Renal pelvis (tissue), 4 donors: Measurements from ENCODE around the gene CPZ. TPM values are rescaled to one million over a fixed set of nuclear protein-coding genes. Genes with fewer than 3 reads are reported as not detected.
"Not testable (repeated sequence)": the region's sequence is repeated elsewhere in the genome, so short reads cannot be mapped to it uniquely, and the experiment has no call there.

Experiments
- DNase-seq: peaks from one replicate; pipeline ENCODE4 v3.0.0-alpha.2; 2013
- polyA plus RNA-seq, 3 donors: library from polyadenylated mRNA; unstranded; fragments of 120-200 nt; gene quantifications; one replicate each; pipeline ENCODE4 v1.2.1, GENCODE V29; 2013; ENCODE audit not compliant: insufficient read length in 3 of 3

Gene CPZ
- polyA plus RNA-seq, 3 donors: 20.5 to 25.2 (median 21.5) TPM

GRCh38 chr4:8554555-8555100, 37.9 kb upstream of the CPZ start:
- no peak for DNase-seq

GRCh38 chr4:8555716-8556115, 36.8 kb upstream of the CPZ start:
- DNase-seq: no peak

DNA sequence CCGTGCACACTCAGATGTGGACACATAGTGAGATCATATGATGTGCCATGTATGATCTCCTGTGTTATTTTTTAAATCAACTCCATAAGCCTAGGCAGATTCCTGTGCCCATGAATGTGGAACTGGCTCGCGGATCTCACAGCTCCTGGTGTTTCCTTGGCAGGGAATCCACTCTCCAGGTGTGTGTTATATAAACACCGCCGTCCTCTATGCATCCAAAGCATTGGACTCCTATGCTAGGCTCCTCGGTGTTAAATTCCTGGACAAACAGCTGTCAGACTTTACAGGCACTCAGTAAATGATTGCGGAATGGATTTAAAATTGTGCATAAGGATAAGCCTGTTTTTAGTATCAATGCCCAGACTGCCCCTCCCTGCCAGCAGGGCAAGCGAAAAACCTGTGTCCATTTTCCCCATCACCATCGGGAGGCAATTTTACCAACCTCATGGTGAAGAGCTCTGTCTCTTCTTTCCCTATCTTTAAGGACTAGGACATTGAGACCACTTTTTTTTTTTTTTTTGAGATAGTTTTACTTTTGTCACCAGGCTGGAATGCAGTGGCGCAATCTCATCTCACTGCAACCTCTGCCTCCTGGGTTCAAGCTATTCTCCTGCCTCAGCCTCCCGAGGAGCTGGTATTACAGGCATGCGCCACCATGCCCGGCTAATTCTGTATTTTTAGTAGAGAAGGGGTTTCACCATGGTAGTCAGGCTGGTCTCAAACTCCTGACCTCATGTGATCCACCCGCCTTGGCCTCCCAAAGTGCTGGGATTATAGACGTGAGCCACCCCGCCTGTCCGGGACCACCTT, 36.0 kb upstream of the CPZ start:
- no peak for DNase-seq

DNA sequence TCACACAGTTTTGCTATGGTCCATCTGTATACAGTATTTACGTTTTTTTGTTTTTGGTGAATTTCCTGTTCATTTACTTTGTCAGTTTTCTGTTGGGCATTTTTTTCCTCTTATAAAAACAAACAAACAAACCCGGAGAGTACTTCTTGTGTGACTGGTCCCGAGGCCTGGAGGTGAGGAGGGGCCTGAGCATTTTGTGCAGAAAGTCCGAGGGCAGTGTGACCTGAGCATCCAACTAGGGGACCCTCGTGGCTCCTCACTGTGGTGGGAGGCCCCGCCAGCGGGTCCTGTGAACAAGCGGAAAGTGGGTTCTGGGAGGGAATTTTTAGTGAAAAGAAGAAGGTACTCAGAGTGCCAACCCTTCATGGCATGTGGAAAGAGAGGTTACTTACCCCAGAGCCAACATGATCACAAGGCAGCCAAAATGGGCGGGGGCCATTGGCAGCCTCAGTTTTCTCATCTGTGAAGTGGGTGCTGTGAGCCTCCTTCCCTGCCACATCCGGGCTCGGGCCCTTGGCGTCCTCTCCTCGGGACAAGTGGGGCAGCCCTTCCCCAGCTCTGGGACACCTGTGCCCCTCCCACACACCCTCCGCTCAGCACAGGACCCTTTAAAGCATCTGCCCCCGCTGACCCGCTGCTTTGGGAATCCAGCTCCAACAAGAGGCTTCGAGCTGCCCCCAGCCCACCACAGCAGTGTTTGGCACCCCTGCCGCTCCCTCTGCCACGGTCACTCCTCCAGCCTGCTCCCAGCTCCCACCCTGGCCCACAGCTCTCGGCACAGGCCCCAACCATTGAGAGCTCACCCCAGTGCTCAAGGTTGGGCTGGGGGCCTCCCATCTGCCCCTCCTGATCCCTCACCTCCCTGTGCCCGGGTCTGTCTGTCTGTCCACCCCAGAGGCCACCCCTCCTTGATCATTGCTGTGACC, 35.2 kb upstream of the CPZ start:
- DNase-seq: no peak

- DNase-seq: no peak
Measured at GRCh38 chr4:8558080-8558960, 34.2 kb upstream of the CPZ start.

DNA sequence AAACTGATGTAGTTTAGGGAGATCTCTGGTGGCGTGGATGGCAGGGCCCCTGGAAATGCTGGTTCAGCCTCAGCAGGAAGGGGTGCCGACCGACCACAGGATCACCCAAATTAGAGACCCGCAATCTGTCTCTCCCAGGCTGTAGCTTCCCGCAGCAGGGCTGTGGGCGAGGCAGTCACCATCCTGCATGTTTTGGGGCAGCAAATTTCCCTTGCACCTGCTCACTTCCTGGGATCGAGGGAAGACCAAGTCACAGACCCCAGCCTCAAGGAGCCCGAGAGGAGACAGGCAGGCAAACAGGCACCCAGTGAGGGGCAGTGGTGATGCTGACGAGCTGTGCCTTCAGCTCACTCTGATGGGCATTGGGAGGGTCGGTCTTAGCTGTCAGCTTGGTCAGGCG, 33.6 kb upstream of the CPZ start:
- DNase-seq: no peak

DNA sequence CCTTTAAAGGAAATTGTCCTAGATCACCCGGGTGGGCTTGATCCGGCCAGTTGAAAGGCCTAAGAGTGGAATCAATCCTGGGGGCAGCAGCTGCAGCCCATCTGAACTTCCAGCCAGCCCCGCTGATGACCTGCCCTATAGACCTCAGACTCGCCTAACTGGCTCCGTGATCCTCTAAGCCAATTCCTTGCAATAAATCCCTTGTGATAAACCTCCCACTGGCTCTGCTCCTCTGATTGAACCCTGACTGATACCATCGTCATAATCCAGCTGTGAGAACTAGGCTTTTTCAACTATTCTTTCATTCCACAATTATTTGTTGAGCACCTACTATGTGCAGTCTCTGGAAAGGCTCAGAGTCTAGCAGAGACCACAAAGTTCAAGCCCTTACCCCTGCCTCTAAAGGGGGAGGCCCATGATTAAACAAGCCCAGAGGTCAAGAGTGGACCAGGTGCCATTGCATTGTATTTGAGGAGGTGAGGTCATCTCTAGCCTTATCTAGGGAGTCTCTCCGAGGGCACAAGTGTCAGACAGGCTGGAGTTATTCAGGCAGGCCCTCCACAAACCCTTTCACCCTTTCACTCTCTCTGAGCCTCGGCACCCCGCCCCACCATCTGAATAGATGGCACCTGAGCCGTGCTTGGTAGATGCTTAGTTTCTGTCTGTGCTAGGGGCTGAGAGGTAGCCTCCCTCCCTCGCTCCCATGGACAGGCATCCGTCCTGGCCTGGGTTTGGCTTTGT, 32.9 kb upstream of the CPZ start:
- no peak for DNase-seq

- DNase-seq: no peak
Measured at GRCh38 chr4:8560265-8561047, 32.1 kb upstream of the CPZ start.

DNA sequence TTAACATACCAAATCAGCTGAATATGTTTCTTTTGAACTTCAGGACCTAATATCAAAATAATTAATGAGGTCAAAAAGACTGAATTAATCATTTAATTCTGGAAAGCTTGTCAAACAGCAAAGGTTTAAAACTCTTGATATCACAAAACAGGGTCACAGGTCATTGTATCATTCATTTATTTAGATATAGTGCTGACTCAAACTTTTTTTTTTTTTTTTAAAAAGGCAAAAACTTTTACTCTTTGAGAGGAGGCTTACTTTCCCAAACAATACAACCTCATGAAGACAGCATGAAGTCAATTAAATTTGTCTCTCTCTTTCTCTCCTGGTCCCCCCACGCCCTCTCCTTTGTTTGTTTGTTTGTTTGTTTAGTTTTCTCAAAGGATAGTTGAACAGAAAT, 28.0 kb upstream of the CPZ start:
- DNase-seq: no peak

DNA sequence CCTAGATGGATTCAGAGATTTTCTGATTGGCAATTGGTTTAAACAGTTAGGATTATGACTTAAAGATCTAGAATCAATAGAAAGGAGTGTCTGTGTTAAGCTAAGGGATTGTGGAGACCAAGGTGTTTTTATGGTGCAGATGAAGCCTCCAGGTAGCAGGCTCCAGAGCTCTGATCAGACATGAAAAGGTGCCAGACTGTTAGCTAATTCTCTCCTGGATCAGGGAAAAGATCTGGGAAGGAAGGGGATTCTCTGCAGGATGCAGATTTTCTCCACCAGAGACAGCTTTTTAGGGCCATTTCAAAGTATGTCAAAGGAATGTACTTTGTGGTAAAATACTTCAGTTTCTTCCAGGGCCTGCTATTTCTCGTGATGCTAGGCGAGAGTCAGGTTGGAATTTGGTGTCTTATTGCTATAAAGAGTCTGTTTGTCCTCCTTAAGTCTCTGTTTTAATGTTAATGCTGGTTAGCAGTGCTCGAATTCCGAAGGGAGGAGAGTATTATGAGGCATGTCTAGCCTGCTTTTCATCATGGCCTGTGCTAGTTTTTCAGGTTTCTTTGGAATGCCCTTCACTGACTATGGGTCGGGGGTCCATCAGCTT, 24.4 kb upstream of the CPZ start:
- no peak for DNase-seq

DNA sequence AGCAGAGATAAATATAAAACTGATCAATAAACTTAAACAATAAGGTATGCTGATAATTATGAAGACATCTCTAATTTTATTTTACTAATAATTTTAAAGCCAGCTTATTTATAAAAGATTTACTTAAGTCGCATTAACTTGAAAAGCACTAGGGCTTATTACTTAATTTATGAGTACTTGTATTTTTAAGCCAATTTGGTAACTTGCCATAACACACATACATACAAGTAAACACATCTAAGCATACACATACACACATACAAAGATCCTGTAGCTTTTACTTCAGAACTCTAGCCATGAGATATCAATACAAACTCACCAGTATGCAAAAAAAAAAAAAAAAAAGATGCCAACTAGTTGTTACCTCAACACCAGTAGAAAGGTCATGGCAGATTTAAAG, 22.4 kb upstream of the CPZ start:
- DNase-seq: no peak

DNA sequence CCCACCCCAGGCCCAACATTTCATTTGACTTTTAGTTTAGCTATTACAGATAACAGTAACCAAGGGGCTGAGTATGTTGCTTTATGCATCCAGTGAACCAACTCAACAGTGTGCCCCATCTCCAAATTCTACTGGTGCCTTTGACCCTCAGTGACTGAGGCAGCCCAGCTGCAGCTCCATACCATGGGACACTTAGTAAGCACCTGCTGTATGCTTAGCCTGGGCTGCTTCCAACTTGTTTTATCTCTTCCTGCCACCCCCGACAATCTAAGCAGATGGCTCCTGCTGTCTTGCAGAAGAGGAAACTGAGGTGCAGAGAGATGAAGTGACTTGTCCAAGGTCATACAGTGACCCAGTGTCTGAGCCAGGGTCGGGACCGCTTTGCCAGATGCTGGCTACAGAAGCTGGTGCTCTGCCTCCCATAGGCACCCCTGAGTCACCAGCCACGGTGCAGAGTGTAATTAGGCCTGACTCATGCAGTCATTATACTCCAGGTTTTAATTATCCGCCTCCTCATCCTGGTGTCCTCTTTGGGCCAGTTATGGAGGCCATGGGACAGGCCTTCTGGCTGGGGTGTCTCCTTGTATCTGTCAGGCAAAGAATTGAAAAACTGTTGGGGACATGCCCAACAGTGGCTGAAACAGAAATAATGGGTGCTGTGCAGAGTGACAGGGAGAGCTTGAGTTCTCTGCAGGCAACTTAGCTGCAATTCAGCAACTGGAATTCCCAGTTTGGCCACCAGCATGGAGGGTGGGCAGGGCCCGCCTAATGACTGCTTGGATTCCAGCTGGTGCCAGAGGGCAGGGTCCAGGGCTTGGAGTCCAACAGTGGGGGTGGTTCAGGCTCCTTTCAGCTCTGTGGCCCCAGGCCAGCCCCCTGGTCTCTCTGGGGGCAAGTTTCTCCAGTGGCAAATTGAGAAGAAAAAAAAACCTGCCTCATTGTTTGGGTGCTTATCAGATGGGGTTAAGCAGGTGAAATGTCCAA, 20.6 kb upstream of the CPZ start:
- DNase-seq: no peak

DNA sequence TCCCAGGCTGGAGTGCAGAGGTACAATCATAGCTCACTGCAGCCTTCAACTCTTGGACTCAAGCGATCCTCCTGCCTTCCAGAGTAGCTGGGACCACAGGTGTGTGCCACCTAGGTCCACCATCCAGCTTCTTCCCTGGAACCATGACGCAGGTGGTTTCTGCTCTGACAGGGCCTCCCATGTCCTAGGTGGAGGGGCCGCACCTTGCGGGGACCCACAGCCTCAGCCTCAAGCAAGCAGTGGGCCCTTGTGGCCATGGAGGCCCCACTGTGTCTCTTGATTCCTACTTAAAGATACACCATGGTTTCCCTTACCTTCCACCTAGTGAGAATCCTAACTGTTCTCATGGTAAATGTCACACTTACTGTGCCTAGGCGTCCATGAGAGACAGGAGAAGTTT, 19.3 kb upstream of the CPZ start:
- no peak for DNase-seq

GRCh38 chr4:8574796-8575370, 17.7 kb upstream of the CPZ start:
- DNase-seq: no peak

GRCh38 chr4:8575457-8575856, 17.1 kb upstream of the CPZ start:
- DNase-seq: no peak

- not testable (repeated sequence) for DNase-seq
Measured at GRCh38 chr4:8576591-8576990, 16.0 kb upstream of the CPZ start.

DNA sequence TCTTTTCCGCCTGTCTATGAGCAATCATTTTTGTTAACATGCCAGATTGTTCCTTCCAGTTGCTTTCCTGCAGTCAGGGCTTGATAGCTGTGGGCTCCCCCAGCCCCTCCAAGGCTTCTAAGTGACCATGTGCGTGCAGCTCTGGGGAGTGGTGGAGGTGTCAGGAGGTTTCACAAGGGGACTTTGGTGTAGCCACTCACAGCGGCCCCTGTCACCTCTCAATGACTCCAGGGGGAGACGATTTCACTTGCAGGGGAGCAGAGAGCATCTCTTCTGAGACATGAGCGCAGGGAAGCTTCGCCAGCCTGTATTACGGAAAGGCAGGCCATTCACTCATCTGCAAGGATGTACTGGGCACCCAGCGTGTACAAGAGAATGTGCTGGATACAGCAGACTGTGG, 15.5 kb upstream of the CPZ start:
- DNase-seq: no peak

GRCh38 chr4:8577972-8578371, 14.6 kb upstream of the CPZ start:
- no peak for DNase-seq
